GM21390 (cell line): Measurements from ENCODE around the gene MSS51.
"Not testable (repeated sequence)": the region's sequence is repeated elsewhere in the genome, so short reads cannot be mapped to it uniquely, and the experiment has no call there.

Source experiments
- ATAC-seq: cut with Tn5 transposase; IDR thresholded peaks from one replicate; pipeline ENCODE4 v1.9.1; 2021; ENCODE audit not compliant: unreplicated experiment

Gene MSS51

GRCh38 chr10:73414230-73414945, 19.0 kb downstream of the MSS51 start:
- ATAC-seq: peak; percentile 32

DNA sequence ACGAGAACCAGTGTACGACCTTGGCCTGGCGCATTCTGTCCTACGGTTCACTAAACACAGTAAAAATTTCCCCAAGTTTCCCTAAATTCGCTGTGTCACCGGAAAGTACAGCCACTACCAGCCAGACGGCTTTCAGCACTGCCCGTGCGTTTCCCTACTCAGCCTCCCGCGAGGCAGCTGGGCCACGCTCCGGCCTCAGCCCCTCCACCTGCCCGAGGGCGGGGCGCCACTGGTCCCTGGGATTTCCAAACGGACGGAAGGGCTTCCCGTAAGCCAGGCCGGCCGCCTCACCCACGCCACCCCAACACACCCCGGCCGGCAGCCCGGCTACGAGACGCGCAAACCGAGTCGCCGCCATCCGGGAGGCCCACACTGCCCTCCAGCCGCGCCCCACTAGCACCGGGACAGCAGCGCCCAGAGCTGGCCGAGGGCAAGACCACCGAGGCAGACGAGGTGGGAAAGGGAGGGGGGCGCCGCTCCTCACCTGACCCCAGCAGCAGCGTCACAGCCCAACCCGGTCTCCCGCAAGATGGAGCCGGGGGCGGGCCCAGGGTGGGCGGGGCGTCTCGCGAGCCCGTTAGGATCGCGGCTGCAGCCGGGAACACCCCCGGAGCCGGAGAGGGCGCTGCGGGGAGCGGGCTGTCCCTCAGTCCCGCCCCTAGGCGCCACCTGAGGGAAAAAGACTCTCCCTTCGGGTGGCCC, 19.7 kb downstream of the MSS51 start, which contains the start of gene ANXA7:
Gene ANXA7, minus strand, starts transcription at position 531 of the 702 bp plus-strand sequence. CDS start 13,202 bp downstream, outside the sequence.
- peak; percentile 89 for ATAC-seq

DNA sequence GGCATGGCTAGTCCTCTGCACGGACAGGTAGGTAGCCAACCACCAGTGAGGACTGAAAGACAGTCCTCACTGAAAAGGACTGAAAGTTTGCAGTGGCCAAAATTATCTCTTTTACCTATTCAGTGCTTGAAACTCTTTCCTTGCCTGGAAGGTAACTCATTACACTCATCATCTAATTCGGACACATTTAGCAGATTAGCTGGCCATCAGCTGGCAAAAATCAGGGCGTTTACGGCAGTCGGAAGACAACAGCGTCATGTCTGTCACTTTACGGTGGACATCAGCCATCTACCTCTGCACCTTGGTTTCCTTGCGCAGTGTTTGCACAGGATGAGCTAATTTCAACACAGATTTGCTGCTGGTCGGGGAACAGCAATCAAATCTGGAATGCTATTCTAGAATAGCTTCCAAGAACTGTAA, 20.2 kb downstream of the MSS51 start:
- ATAC-seq: peak; percentile 5

GRCh38 chr10:73410897-73411296, 22.5 kb downstream of the MSS51 start:
- no peak for ATAC-seq

DNA sequence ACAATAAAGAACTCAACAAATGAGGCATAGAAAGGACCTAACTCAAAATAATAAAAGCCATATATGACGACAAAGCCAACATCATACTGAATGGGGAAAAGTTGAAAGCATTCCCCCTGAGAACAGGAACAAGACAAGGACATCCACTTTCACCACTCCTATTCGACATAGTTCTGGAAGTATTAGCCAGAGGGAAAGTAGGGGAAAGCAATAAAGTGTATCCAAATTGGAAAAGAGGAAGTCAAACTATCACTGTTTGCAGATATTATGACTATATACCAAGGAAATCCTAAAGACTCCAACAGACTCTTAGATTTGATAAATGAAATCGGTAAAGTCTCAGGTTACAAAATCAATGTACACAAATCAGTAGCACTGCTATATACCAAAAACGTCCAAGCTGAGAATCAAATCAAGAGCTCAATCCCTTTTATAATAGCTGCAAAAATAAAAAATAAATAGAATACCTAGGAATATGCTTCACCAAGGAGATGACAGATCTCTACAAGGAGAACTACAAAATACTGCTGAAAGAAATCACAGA, 24.3 kb downstream of the MSS51 start:
- no peak for ATAC-seq

DNA sequence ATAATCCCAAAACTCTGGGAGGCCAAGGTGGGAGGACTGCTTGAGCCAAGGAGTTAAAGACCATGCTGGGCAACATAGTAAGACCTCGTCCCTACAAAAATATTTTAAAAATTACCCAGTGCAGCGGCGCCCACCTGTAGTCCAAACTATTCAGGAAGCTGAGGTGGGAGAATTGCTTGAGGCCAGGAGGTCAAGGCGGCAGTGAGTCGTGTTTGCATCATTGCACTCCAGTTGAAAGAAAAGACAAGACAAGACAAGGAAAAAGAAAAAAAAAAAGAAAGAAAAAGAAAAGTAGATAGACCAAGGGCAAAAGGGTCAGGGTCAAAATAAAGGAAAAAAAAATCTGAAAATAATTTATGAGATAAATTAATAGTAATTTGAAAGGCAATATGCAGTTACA, 25.3 kb downstream of the MSS51 start:
- ATAC-seq: no peak

- ATAC-seq: no peak
Observed at GRCh38 chr10:73407495-73407894, 25.9 kb downstream of the MSS51 start.

DNA sequence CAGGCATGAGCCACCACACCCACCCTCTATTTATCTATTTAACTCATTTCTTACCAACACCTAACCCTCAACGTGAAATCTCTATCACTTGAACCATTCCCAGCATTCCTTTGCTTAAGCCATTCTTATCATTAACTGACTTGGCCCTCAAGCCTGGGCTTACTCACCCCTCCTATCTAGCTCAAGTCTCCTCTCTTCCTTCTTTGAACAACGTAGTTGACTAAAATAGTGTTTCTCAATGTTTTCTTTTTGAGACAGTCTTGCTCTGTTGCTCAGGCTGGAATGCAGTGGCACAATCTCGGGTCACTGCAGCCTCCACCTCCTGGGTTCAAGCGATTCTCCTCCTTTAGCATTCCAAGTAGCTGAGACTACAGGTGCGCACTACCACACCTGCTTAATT, 26.5 kb downstream of the MSS51 start:
- ATAC-seq: no peak

- ATAC-seq: no peak
Observed at GRCh38 chr10:73405556-73405955, 27.8 kb downstream of the MSS51 start.

DNA sequence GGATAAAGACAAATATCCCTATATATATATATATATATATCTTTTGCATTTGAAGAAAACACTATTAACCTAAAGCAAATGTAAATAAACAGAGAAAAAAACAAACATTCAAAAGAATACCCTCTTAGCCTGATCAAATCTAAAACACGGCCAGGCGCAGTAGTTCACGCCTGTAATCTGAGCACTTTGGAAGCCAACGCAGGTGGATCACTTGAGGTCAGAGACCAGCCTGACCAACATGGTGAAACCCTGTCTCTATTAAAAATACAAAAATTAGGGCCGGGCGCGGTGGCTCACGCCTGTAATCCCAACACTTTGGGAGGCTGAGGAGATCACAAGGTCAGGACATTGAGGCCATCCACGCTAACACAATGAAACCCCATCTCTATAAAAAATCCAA, 28.7 kb downstream of the MSS51 start:
- ATAC-seq: no peak

DNA sequence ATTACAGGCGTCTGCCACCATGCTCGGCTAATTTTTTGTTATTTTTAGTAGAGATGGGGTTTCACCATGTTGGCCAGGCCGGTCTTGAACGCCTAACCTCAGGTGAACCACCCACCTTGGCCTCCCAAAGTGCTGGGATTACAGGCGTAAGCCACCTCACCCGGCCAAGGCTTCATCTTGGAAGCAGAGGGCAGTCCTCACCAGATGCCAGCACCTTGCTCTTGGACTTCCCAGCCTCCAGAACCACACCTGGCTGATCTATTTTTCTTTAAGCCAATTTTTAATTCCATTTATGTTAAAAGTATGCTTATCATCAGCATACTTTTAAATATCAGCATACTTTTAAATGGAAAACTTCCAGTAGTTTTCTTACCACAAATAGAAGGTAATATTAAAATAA, 31.7 kb downstream of the MSS51 start:
- no peak for ATAC-seq

DNA sequence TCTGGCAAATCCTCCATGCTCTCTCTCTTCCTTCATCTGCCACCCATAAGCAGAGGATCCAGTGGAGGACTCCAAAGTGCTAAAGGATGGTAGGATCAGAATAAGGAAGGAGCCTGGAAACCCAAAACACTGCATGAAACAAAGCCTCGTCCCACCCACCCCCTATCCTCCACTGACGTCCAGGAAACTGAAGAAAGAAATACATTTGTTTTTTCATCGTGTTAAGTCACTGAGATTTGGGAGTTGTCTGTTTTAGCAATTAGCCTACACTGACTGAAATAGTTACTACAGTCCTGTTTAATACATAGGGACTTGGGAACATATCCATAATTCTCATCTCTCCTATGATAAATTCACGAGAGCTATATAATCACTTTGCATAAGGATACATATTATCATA, 34.3 kb downstream of the MSS51 start:
- no peak for ATAC-seq

- no peak for ATAC-seq
Observed at GRCh38 chr10:73398024-73398423, 35.3 kb downstream of the MSS51 start.

GRCh38 chr10:73394325-73394724, 39.0 kb downstream of the MSS51 start:
- ATAC-seq: not testable (repeated sequence)

DNA sequence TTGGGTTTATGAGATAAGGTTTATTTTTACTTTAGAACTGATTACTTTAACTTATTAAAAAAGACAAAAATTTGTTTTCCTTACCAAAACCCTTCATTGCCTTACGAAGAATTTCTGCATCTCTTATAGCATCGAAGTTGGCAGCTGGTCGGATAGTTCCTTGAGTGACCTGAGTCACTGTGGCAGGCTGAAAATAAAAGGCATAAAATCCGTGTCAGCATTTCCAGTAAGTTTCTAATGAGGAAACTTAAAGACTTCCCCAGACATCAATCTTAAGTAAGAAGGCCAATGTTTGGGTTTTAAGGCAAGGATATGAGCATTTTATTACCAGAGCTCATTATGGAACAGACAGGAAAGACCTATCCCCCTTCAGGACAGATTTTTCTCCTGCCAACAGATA, 45.1 kb downstream of the MSS51 start:
- no peak for ATAC-seq

- ATAC-seq: no peak
Observed at GRCh38 chr10:73386583-73386982, 46.8 kb downstream of the MSS51 start.

GRCh38 chr10:73379064-73379748, 54.2 kb downstream of the MSS51 start:
- no peak for ATAC-seq

- no peak for ATAC-seq
Observed at GRCh38 chr10:73376679-73377078, 56.7 kb downstream of the MSS51 start.
